ENCODE measurements around the gene CASZ1. TPM values are rescaled to one million over a fixed set of nuclear protein-coding genes. Genes with fewer than 3 reads are reported as not detected.

CASZ1 gene
- total and polyA plus RNA-seq, 5 donors from 2014 or later, result 0.57 to 55.1 (median 1.1) TPM

GRCh38 chr1:10813799-10814198, 17.4 kb upstream of the CASZ1 start:
- no peak overlapping the region for H3K4me3 ChIP-seq (ENCODE audit: low read depth, low read length)
- no peak overlapping the region for H3K27ac Mint-ChIP-seq
- ATAC-seq (ENCODE audit: low read depth in 2 of 2) (no peak), DNase-seq (no peak)
- H3K27ac ChIP-seq (ENCODE audit: insufficient read depth, low read length, poor library complexity, severe bottlenecking), result no peak overlapping the region
- H3K36me3 Mint-ChIP-seq, result no peaks in the 10 kb centered on the region
- peaks cover 0 to 1% (median 0%) of the 10 kb centered on the region in 7 donors for H3K9me3 Mint-ChIP-seq
- no peaks in the 10 kb centered on the region for H3K9me3 ChIP-seq (ENCODE audit: control insufficient read depth in 2 of 2, low read length in 2 of 2)
- H3K4me3 Mint-ChIP-seq, result no peak overlapping the region
- H3K36me3 ChIP-seq (ENCODE audit: control insufficient read depth, insufficient read depth, low read length), result no peaks in the 10 kb centered on the region
- H3K4me1 Mint-ChIP-seq, result no peaks in the 10 kb centered on the region
- H3K27me3 Mint-ChIP-seq, result peaks cover 13% of the 10 kb centered on the region
- H3K27me3 ChIP-seq (ENCODE audit: control insufficient read depth, insufficient read depth, low read length), result no peaks in the 10 kb centered on the region
- H3K4me1 ChIP-seq (ENCODE audit: control insufficient read depth, insufficient read depth, low read length, poor library complexity, severe bottlenecking), result no peaks in the 10 kb centered on the region

- Mint-ChIP-seq H3K9me3 (peaks cover 0 to 1% (median 0%) of the 10 kb centered on the region in 7 donors), H3K4me1 (no peaks in the 10 kb centered on the region), H3K27me3 (peaks cover 24% of the 10 kb centered on the region), H3K4me3 (no peak overlapping the region), H3K36me3 (no peaks in the 10 kb centered on the region), H3K27ac (no peak overlapping the region)
- H3K27ac ChIP-seq (ENCODE audit: insufficient read depth, low read length, poor library complexity, severe bottlenecking), result no peak overlapping the region
- no peaks in the 10 kb centered on the region for H3K36me3 ChIP-seq (ENCODE audit: control insufficient read depth, insufficient read depth, low read length)
- H3K27me3 ChIP-seq (ENCODE audit: control insufficient read depth, insufficient read depth, low read length), result no peaks in the 10 kb centered on the region
- no peaks in the 10 kb centered on the region for H3K4me1 ChIP-seq (ENCODE audit: control insufficient read depth, insufficient read depth, low read length, poor library complexity, severe bottlenecking)
- ATAC-seq (ENCODE audit: low read depth in 2 of 2) (no peak), DNase-seq (no peak)
- no peaks in the 10 kb centered on the region for H3K9me3 ChIP-seq (ENCODE audit: control insufficient read depth in 2 of 2, low read length in 2 of 2)
- no peak overlapping the region for H3K4me3 ChIP-seq (ENCODE audit: low read depth, low read length)
Measured at GRCh38 chr1:10812387-10812915, 16.0 kb upstream of the CASZ1 start.

DNA sequence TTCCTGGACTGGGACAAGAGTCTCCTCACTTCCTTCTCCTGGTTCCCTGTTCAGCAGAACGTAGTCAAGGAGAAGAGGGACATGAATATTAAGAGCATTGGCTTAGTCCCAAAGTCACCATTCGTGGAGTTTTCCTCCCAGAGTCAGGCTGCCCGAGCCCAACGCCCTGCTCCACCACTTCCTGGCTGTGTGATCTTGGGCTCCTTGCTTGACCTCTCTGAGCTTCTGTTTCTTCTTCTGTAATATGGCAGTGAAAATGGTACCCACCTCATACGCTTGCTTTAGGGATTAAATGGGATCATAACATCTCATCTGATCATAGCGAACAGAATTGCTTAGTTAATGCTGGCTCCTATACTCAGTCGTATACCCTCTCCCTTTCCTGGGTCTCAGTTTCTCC, 12.0 kb upstream of the CASZ1 start:
- Mint-ChIP-seq H3K36me3 (no peaks in the 10 kb centered on the region), H3K4me1 (peaks cover 0 to 4% (median 2%) of the 10 kb centered on the region in 4 donors), H3K27me3 (peaks cover 38% of the 10 kb centered on the region), H3K27ac (no peak overlapping the region), H3K4me3 (no peak overlapping the region), H3K9me3 (peaks cover 0 to 1% (median 0%) of the 10 kb centered on the region in 7 donors)
- Histone ChIP-seq H3K27me3 (ENCODE audit: control insufficient read depth, insufficient read depth, low read length) (peaks cover 2% of the 10 kb centered on the region), H3K36me3 (ENCODE audit: control insufficient read depth, insufficient read depth, low read length) (no peaks in the 10 kb centered on the region), H3K27ac (ENCODE audit: insufficient read depth, low read length, poor library complexity, severe bottlenecking) (no peak overlapping the region), H3K4me3 (ENCODE audit: low read depth, low read length) (no peak overlapping the region), H3K9me3 (ENCODE audit: control insufficient read depth in 2 of 2, low read length in 2 of 2) (no peaks in the 10 kb centered on the region), H3K4me1 (ENCODE audit: control insufficient read depth, insufficient read depth, low read length, poor library complexity, severe bottlenecking) (no peaks in the 10 kb centered on the region)
- ATAC-seq (ENCODE audit: low read depth in 2 of 2), result no peak
- no peak for DNase-seq

- H3K36me3 ChIP-seq (ENCODE audit: control insufficient read depth, insufficient read depth, low read length), result no peaks in the 10 kb centered on the region
- Mint-ChIP-seq H3K36me3 (no peaks in the 10 kb centered on the region), H3K9me3 (no peaks in the 10 kb centered on the region), H3K27me3 (peaks cover 47% of the 10 kb centered on the region), H3K27ac (peak overlapping the region in 1 of 3 donors; percentile 53), H3K4me3 (no peak overlapping the region), H3K4me1 (peaks cover 0 to 4% (median 2%) of the 10 kb centered on the region in 4 donors)
- ATAC-seq (ENCODE audit: low read depth in 2 of 2) (no peak), DNase-seq (no peak)
- H3K27me3 ChIP-seq (ENCODE audit: control insufficient read depth, insufficient read depth, low read length), result peaks cover 4% of the 10 kb centered on the region
- no peaks in the 10 kb centered on the region for H3K9me3 ChIP-seq (ENCODE audit: control insufficient read depth in 2 of 2, low read length in 2 of 2)
- no peaks in the 10 kb centered on the region for H3K4me1 ChIP-seq (ENCODE audit: control insufficient read depth, insufficient read depth, low read length, poor library complexity, severe bottlenecking)
- H3K4me3 ChIP-seq (ENCODE audit: low read depth, low read length), result no peak overlapping the region
- no peak overlapping the region for H3K27ac ChIP-seq (ENCODE audit: insufficient read depth, low read length, poor library complexity, severe bottlenecking)
Measured at GRCh38 chr1:10806966-10807365, 10.5 kb upstream of the CASZ1 start.

GRCh38 chr1:10803971-10804820, 7.8 kb upstream of the CASZ1 start:
- H3K27me3 ChIP-seq (ENCODE audit: control insufficient read depth, insufficient read depth, low read length), result peaks cover 4% of the 10 kb centered on the region
- no peaks in the 10 kb centered on the region for H3K36me3 Mint-ChIP-seq
- H3K27ac Mint-ChIP-seq, result no peak overlapping the region
- H3K9me3 Mint-ChIP-seq, result peaks cover 0 to 2% (median 0%) of the 10 kb centered on the region in 7 donors
- no peak for ATAC-seq (ENCODE audit: low read depth in 2 of 2)
- H3K4me3 ChIP-seq (ENCODE audit: low read depth, low read length), result no peak overlapping the region
- peak overlapping the region in 1 of 4 donors; percentile 32 for H3K4me3 Mint-ChIP-seq
- no peak for DNase-seq
- no peaks in the 10 kb centered on the region for H3K36me3 ChIP-seq (ENCODE audit: control insufficient read depth, insufficient read depth, low read length)
- H3K27me3 Mint-ChIP-seq, result peaks cover 63% of the 10 kb centered on the region
- peaks cover 0 to 4% (median 2%) of the 10 kb centered on the region in 4 donors for H3K4me1 Mint-ChIP-seq
- no peaks in the 10 kb centered on the region for H3K4me1 ChIP-seq (ENCODE audit: control insufficient read depth, insufficient read depth, low read length, poor library complexity, severe bottlenecking)
- H3K27ac ChIP-seq (ENCODE audit: insufficient read depth, low read length, poor library complexity, severe bottlenecking), result no peak overlapping the region
- no peaks in the 10 kb centered on the region for H3K9me3 ChIP-seq (ENCODE audit: control insufficient read depth in 2 of 2, low read length in 2 of 2)

GRCh38 chr1:10802944-10803715, 6.7 kb upstream of the CASZ1 start:
- Mint-ChIP-seq H3K27me3 (peaks cover 64% of the 10 kb centered on the region), H3K9me3 (peaks cover 0 to 3% (median 0%) of the 10 kb centered on the region in 7 donors), H3K36me3 (no peaks in the 10 kb centered on the region), H3K4me3 (no peak overlapping the region), H3K4me1 (peaks cover 0 to 4% (median 2%) of the 10 kb centered on the region in 4 donors), H3K27ac (no peak overlapping the region)
- DNase-seq (no peak), ATAC-seq (ENCODE audit: low read depth in 2 of 2) (no peak)
- Histone ChIP-seq H3K4me1 (ENCODE audit: control insufficient read depth, insufficient read depth, low read length, poor library complexity, severe bottlenecking) (no peaks in the 10 kb centered on the region), H3K27ac (ENCODE audit: insufficient read depth, low read length, poor library complexity, severe bottlenecking) (no peak overlapping the region), H3K36me3 (ENCODE audit: control insufficient read depth, insufficient read depth, low read length) (no peaks in the 10 kb centered on the region), H3K27me3 (ENCODE audit: control insufficient read depth, insufficient read depth, low read length) (peaks cover 9% of the 10 kb centered on the region), H3K9me3 (ENCODE audit: control insufficient read depth in 2 of 2, low read length in 2 of 2) (no peaks in the 10 kb centered on the region), H3K4me3 (ENCODE audit: low read depth, low read length) (no peak overlapping the region)

DNA sequence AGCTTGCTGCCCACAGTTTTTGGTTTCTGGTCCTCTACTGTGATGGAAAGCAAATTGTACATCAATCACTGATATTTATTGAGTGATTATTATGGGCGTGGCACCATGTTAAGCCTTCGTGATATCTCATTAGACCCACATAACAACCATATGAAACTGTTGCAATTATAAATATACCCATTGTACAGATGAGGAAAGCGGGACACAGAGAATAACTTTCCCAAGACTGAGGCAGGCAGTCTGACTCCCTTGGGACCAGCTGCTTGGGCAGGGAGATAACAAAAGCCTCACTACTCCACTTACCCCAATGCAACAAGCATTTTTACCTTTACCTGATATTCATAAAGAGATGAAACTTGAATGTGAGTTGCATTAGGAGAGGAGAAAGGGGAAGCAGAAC, 4.3 kb upstream of the CASZ1 start:
- Histone ChIP-seq H3K9me3 (ENCODE audit: control insufficient read depth in 2 of 2, low read length in 2 of 2) (no peaks in the 10 kb centered on the region), H3K27me3 (ENCODE audit: control insufficient read depth, insufficient read depth, low read length) (peaks cover 16% of the 10 kb centered on the region), H3K4me3 (ENCODE audit: low read depth, low read length) (no peak overlapping the region), H3K27ac (ENCODE audit: insufficient read depth, low read length, poor library complexity, severe bottlenecking) (no peak overlapping the region), H3K36me3 (ENCODE audit: control insufficient read depth, insufficient read depth, low read length) (no peaks in the 10 kb centered on the region), H3K4me1 (ENCODE audit: control insufficient read depth, insufficient read depth, low read length, poor library complexity, severe bottlenecking) (peaks cover 4% of the 10 kb centered on the region)
- peaks cover 0 to 8% (median 2%) of the 10 kb centered on the region in 4 donors for H3K4me1 Mint-ChIP-seq
- H3K9me3 Mint-ChIP-seq, result peaks cover 0 to 3% (median 0%) of the 10 kb centered on the region in 7 donors
- H3K36me3 Mint-ChIP-seq, result no peaks in the 10 kb centered on the region
- peaks cover 60% of the 10 kb centered on the region for H3K27me3 Mint-ChIP-seq
- no peak overlapping the region for H3K4me3 Mint-ChIP-seq
- no peak overlapping the region for H3K27ac Mint-ChIP-seq
- ATAC-seq (ENCODE audit: low read depth in 2 of 2) (no peak), DNase-seq (no peak)

All from CD4-positive, CD25-positive, alpha-beta regulatory T cell (primary cell).